Measurements from ENCODE around the gene PCDHB3.

Gene PCDHB3

GRCh38 chr5:141100243-141100805 is at the start of gene PCDHB3:
TSS of gene PCDHB3 (plus strand) at chr5:141100473. CDS start at chr5:141100650, 177 bp downstream.
- no peak for DNase-seq (ENCODE audit: low spot score)
- in situ Hi-C loops (cut with MboI; ENCODE audit: low pct_unique_long_range_greater_than_20kb, low sequenced_read_pairs, unreplicated experiment): no loop called here
- TF ChIP-seq CTCF (IDR thresholded peaks at IDR 0.05; ENCODE audit: extremely low read depth, insufficient read depth, missing control alignments): peak; percentile 17

GRCh38 chr5:141050622-141051520 is 49.4 kb upstream of the PCDHB3 start, which contains the start of gene PCDHB1:
TSS of gene PCDHB1 (plus strand) at chr5:141051374. CDS start at chr5:141051471, 97 bp downstream.
- in situ Hi-C loops (cut with MboI; ENCODE audit: low pct_unique_long_range_greater_than_20kb, low sequenced_read_pairs, unreplicated experiment): no loop called here
- DNase-seq (ENCODE audit: low spot score): no peak
- TF ChIP-seq CTCF (IDR thresholded peaks at IDR 0.05; ENCODE audit: extremely low read depth, insufficient read depth, missing control alignments): no peak

GRCh38 chr5:141051521-141051866 is 48.8 kb upstream of the PCDHB3 start:
- TF ChIP-seq CTCF (IDR thresholded peaks at IDR 0.05; ENCODE audit: extremely low read depth, insufficient read depth, missing control alignments): no peak
- no peak for DNase-seq (ENCODE audit: low spot score)
- in situ Hi-C loops (cut with MboI; ENCODE audit: low pct_unique_long_range_greater_than_20kb, low sequenced_read_pairs, unreplicated experiment): no loop called here

GRCh38 chr5:141077826-141078225 is 22.4 kb upstream of the PCDHB3 start:
- no peak for TF ChIP-seq CTCF (IDR thresholded peaks at IDR 0.05; ENCODE audit: extremely low read depth, insufficient read depth, missing control alignments)
- in situ Hi-C loops (cut with MboI; ENCODE audit: low pct_unique_long_range_greater_than_20kb, low sequenced_read_pairs, unreplicated experiment): no loop called here
- DNase-seq (ENCODE audit: low spot score): no peak

- in situ Hi-C loops (cut with MboI; ENCODE audit: low pct_unique_long_range_greater_than_20kb, low sequenced_read_pairs, unreplicated experiment): no loop called here
- TF ChIP-seq CTCF (IDR thresholded peaks at IDR 0.05; ENCODE audit: extremely low read depth, insufficient read depth, missing control alignments): no peak
- DNase-seq (ENCODE audit: low spot score): no peak
Measured at GRCh38 chr5:141082228-141082627, 18.0 kb upstream of the PCDHB3 start.

- no peak for DNase-seq (ENCODE audit: low spot score)
- TF ChIP-seq CTCF (IDR thresholded peaks at IDR 0.05; ENCODE audit: extremely low read depth, insufficient read depth, missing control alignments): peak; percentile 6
- in situ Hi-C loops (cut with MboI; ENCODE audit: low pct_unique_long_range_greater_than_20kb, low sequenced_read_pairs, unreplicated experiment): no loop called here
Measured at GRCh38 chr5:141084487-141084989, 15.7 kb upstream of the PCDHB3 start.

All from GM13977 (cell line).